HCT116 (cell line): ENCODE measurements around the gene ZNF485. TPM values are rescaled to one million over a fixed set of nuclear protein-coding genes. Genes with fewer than 3 reads are reported as not detected.

ENCODE experiments used
- ATAC-seq: fragments of 200-7000 bp; cut with Tn5 transposase; 2 replicates; pipeline ENCODE4 v1.9.1; 2020; ENCODE audit warnings: mild to moderate bottlenecking, moderate library complexity
- BruUV-seq: library from RNA; stranded (reverse); fragments of 400-500 nt; replicated peaks from 2 replicates; lab custom pipeline; 2021; lab: Mats Ljungman, UMichigan
- CTCF ChIA-PET: fragments of 300-600 bp; sonication (Branson Sonifier 250); formaldehyde crosslinking; loops from one replicate; lab custom pipeline; 2021; ENCODE audit warnings: antibody characterized with exemption; lab: Charles Lee
- POLR2A ChIA-PET: fragments of 300-600, 350-600 bp; sonication (Branson Sonifier 250); formaldehyde crosslinking; loops from one replicate; lab custom pipeline; 2021; ENCODE audit warnings: antibody characterized with exemption; lab: Charles Lee
- RAD21 ChIA-PET, 2 experiments: fragments of 300-600 bp; sonication (Branson Sonifier 250); formaldehyde crosslinking; loops; one replicate each; lab custom pipeline; 2023; ENCODE audit warnings: low total read pairs in 2 of 2; ENCODE audit not compliant: uncharacterized antibody in 2 of 2, unreplicated experiment in 2 of 2, low non-redundant PET in 1 of 2; lab: Charles Lee
- DNase-seq: peaks from one replicate; pipeline ENCODE4 v3.0.0-alpha.2; 2010; ENCODE audit warnings: low read depth, low spot score
- H2AFZ ChIP-seq: fragments of 200-600 bp; shearing (Covaris generic), sonication (generic); 2 replicates; pipeline ENCODE4 v1.6.1; 2017; ENCODE audit warnings: low read depth, mixed run types, mixed read lengths, antibody characterized with exemption, low read length; ENCODE audit not compliant: poor library complexity, severe bottlenecking
- H3K27ac ChIP-seq: 2 replicates; pipeline ENCODE4 v1.5.1; 2012; ENCODE audit warnings: low read depth, low read length
- H3K27me3 ChIP-seq: fragments of 200-600 bp; sonication (generic); 2 replicates; pipeline ENCODE4 v1.6.1; 2016; ENCODE audit warnings: mixed run types, low read length, mixed read lengths; ENCODE audit not compliant: insufficient read depth
- H3K36me3 ChIP-seq, 2 experiments: fragments of 200-500 bp in 1 of 2; fragments of 200-600 bp in 1 of 2; sonication (Bioruptor generic) in 1 of 2; sonication (generic) in 1 of 2; 2 replicates each; pipeline versions ENCODE4 v1.5.1 to v1.6.1; 2014 to 2016; ENCODE audit warnings: low read length in 2 of 2, inconsistent platforms in 1 of 2, mixed read lengths in 1 of 2, mixed run types in 1 of 2; ENCODE audit not compliant: insufficient read depth in 2 of 2, control insufficient read depth in 1 of 2
- H3K4me1 ChIP-seq, 2 experiments: fragments of 200-600 bp in 1 of 2; sonication (generic) in 1 of 2; 2 replicates each; pipeline versions ENCODE4 v1.5.1 to v1.6.1; 2012 to 2017; ENCODE audit warnings: low read length in 2 of 2, inconsistent platforms in 1 of 2, mild to moderate bottlenecking in 1 of 2, mixed read lengths in 1 of 2, mixed run types in 1 of 2, moderate library complexity in 1 of 2; ENCODE audit not compliant: insufficient read depth in 2 of 2, control insufficient read depth in 1 of 2
- H3K4me2 ChIP-seq: fragments of 200-600 bp; sonication (generic); 2 replicates; pipeline ENCODE4 v1.6.1; 2017; ENCODE audit warnings: mixed run types, low read length, mixed read lengths
- H3K4me3 ChIP-seq, 2 experiments: fragments of 200-600 bp in 1 of 2; sonication (generic) in 1 of 2; replicated peaks in 1 of 2; 2 replicates each; pipeline ENCODE4 v1.5.1; 2011 to 2016; ENCODE audit warnings: low read length in 2 of 2, control low read depth in 1 of 2, low read depth in 1 of 2, mild to moderate bottlenecking in 1 of 2, mixed read lengths in 1 of 2, mixed run types in 1 of 2
- H3K79me2 ChIP-seq: fragments of 200-600 bp; sonication (generic); 2 replicates; pipeline ENCODE4 v1.6.1; 2017; ENCODE audit warnings: mild to moderate bottlenecking, mixed run types, low read length, moderate library complexity, mixed read lengths; ENCODE audit not compliant: insufficient read depth
- H3K9ac ChIP-seq: fragments of 200-600 bp; sonication (generic); 2 replicates; pipeline ENCODE4 v1.6.1; 2016; ENCODE audit warnings: low read length, mixed read lengths
- H3K9me2 ChIP-seq: fragments of 200-600 bp; sonication (generic), shearing (Covaris generic); 2 replicates; pipeline ENCODE4 v1.6.1; 2017; ENCODE audit warnings: mixed run types, mild to moderate bottlenecking, moderate library complexity; ENCODE audit not compliant: insufficient read depth
- H3K9me3 ChIP-seq, 2 experiments: fragments of 200-500 bp in 1 of 2; fragments of 200-600 bp in 1 of 2; sonication (Bioruptor generic) in 1 of 2; sonication (generic) in 1 of 2; 2 replicates each; pipeline ENCODE4 v1.6.1; 2014 to 2017; ENCODE audit warnings: low read length in 2 of 2, mixed read lengths in 2 of 2, inconsistent platforms in 1 of 2, low read depth in 1 of 2, mild to moderate bottlenecking in 1 of 2, mixed run types in 1 of 2, moderate library complexity in 1 of 2; ENCODE audit not compliant: control insufficient read depth in 1 of 2, insufficient read depth in 1 of 2
- H4K20me1 ChIP-seq: fragments of 200-600 bp; sonication (generic), shearing (Covaris generic); 2 replicates; pipeline ENCODE4 v1.6.1; 2017; ENCODE audit warnings: mixed run types, mild to moderate bottlenecking, moderate library complexity; ENCODE audit not compliant: insufficient read depth
- EGR1 ChIP-seq: IDR thresholded peaks from 2 replicates; pipeline ENCODE4 v1.6.1; 2012; ENCODE audit warnings: low read depth
- ELF1 ChIP-seq: IDR thresholded peaks from 2 replicates; pipeline ENCODE4 v1.6.1; 2012; ENCODE audit warnings: low read depth, borderline replicate concordance
- EZH2 ChIP-seq: fragments of 200-600 bp; sonication (generic); IDR thresholded peaks from 2 replicates; pipeline ENCODE4 v1.6.1; 2017; ENCODE audit warnings: antibody characterized with exemption, mixed run types
- EZH2phosphoT487 ChIP-seq: fragments of 200-600 bp; IDR thresholded peaks from 2 replicates; pipeline ENCODE4 v1.6.1; 2018; ENCODE audit warnings: antibody characterized with exemption, borderline replicate concordance
- FOSL1 ChIP-seq: IDR thresholded peaks from 2 replicates; pipeline ENCODE4 v1.6.1; 2012; ENCODE audit warnings: low read depth
- JUND ChIP-seq: IDR thresholded peaks from 2 replicates; pipeline ENCODE4 v1.6.1; 2012
- POLR2AphosphoS5 ChIP-seq: IDR thresholded peaks from 2 replicates; pipeline ENCODE4 v1.6.1; 2011; ENCODE audit warnings: mild to moderate bottlenecking, low read depth, low read length, moderate library complexity
- RAD21 ChIP-seq: IDR thresholded peaks from 2 replicates; pipeline ENCODE4 v1.6.1; 2012; ENCODE audit warnings: low read depth, mild to moderate bottlenecking
- SIN3A ChIP-seq: IDR thresholded peaks from 2 replicates; pipeline ENCODE4 v1.6.1; 2012; ENCODE audit warnings: low read depth
- SRF ChIP-seq: IDR thresholded peaks from 2 replicates; pipeline ENCODE4 v1.6.1; 2012; ENCODE audit warnings: low read depth
- TCF7L2 ChIP-seq: IDR thresholded peaks from 2 replicates; pipeline ENCODE4 v1.7.0; 2011; ENCODE audit warnings: borderline replicate concordance, inconsistent platforms; ENCODE audit not compliant: insufficient read depth, insufficient read length; ENCODE audit errors: extremely low read depth
- YY1 ChIP-seq: IDR thresholded peaks from 2 replicates; pipeline ENCODE4 v1.6.1; 2011; ENCODE audit warnings: low read length, low read depth, moderate library complexity, mild to moderate bottlenecking; ENCODE audit not compliant: insufficient replicate concordance; ENCODE audit errors: extremely low read depth
- ZFX ChIP-seq: fragments of 450-650 bp; IDR thresholded peaks from 2 replicates; pipeline ENCODE4 v1.6.1; 2017
- ZNF274 ChIP-seq: fragments of 200-500 bp; sonication (Bioruptor generic); IDR thresholded peaks from 2 replicates; pipeline ENCODE4 v1.6.1; 2014; ENCODE audit warnings: mild to moderate bottlenecking, low read depth, low read length, inconsistent platforms
- intact Hi-C: fragments of 100-400 bp; cut with micrococcal nuclease; formaldehyde crosslinking; loops from 2 replicates; pipeline ENCODE4 v1.10.0; 2022
- total RNA-seq: library from RNA; stranded (reverse); gene quantifications from one replicate; pipeline ENCODE4 v1.2.1, GENCODE V29; 2021; ENCODE audit not compliant: unreplicated experiment
- TF ChIP-seq, protein P1 (sequence below): IDR thresholded peaks from 2 replicates; pipeline ENCODE4 v1.6.1; 2011; ENCODE audit warnings: mild to moderate bottlenecking, low read length, moderate library complexity; ENCODE audit not compliant: insufficient replicate concordance; ENCODE audit errors: extremely low read depth
- TF ChIP-seq, protein P2 (sequence below): IDR thresholded peaks from 2 replicates; pipeline ENCODE4 v1.6.1; 2012
- TF ChIP-seq, protein P3 (sequence below): IDR thresholded peaks from 2 replicates; pipeline ENCODE4 v1.6.1; 2012
- TF ChIP-seq, protein P4 (sequence below): IDR thresholded peaks from 2 replicates; pipeline ENCODE4 v1.6.1; 2012; ENCODE audit warnings: low read depth

Gene ZNF485
- total RNA-seq, 1 experiment from 2014 or later, result 5.8 TPM

DNA sequence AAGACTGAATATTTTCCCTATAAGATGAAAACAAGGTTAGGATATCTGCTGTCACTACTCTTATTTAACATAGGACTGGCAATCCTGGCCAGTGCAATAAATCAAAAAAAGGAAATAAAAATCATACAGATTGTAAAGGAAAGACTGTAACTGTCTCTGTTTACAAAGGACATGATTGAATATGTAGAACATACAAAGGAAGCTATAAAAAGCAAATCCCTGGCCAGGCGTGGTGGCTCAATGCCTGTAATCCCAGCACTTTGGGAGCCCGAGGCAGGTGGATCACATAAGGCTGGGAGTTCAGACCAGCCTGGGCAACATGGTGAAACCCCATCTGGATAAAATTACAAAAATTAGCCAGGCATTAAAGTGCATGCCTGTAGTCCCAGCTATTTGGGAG, 15.8 kb downstream of the ZNF485 start (continued):
- TF ChIP-seq, protein P1, sequence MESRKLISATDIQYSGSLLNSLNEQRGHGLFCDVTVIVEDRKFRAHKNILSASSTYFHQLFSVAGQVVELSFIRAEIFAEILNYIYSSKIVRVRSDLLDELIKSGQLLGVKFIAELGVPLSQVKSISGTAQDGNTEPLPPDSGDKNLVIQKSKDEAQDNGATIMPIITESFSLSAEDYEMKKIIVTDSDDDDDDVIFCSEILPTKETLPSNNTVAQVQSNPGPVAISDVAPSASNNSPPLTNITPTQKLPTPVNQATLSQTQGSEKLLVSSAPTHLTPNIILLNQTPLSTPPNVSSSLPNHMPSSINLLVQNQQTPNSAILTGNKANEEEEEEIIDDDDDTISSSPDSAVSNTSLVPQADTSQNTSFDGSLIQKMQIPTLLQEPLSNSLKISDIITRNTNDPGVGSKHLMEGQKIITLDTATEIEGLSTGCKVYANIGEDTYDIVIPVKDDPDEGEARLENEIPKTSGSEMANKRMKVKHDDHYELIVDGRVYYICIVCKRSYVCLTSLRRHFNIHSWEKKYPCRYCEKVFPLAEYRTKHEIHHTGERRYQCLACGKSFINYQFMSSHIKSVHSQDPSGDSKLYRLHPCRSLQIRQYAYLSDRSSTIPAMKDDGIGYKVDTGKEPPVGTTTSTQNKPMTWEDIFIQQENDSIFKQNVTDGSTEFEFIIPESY, result no peak
- no peak for TF ChIP-seq POLR2AphosphoS5

DNA sequence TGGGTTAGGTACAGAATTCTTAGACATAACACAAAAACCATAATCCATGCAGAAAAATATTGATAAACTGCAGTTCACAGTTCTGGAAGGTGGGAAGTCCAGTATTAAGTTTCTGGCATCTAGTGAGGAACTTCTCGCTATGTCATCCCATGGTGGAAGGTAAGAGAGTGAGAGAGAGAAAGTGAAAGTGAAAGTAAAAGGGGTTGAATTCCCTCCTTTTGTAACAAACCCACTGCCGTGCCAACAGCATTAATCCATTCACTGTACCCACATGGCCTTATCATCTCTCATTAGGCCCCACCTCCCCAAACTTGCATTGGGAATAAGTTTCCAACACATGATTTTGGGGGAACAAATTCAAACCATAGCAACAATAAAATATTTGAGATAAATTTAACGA, 17.1 kb downstream of the ZNF485 start:
- no peak for ATAC-seq
- Histone ChIP-seq H3K27me3 (no peaks in the 10 kb centered on the region), H3K9ac (no peak overlapping the region), H3K9me3 (peaks cover 0 to 6% of the 10 kb centered on the region in 2 experiments; a peak in 1 of 4 replicates), H3K36me3 (no peaks in the 10 kb centered on the region; a peak in 1 of 4 replicates), H4K20me1 (no peaks in the 10 kb centered on the region), H3K9me2 (no peaks in the 10 kb centered on the region), H3K4me1 (peaks cover 0 to 4% of the 10 kb centered on the region in 2 experiments; a peak in 2 of 4 replicates), H3K4me2 (peak overlapping the region; percentile 28), H3K27ac (no peak overlapping the region), H3K4me3 (no peak overlapping the region), H2AFZ (no peak overlapping the region), H3K79me2 (no peaks in the 10 kb centered on the region)
- POLR2A ChIA-PET, result no interaction called here
- TF ChIP-seq TCF7L2 (no peak), SIN3A (no peak), EZH2phosphoT487 (no peak), RAD21 (no peak), JUND (no peak), ZNF274 (no peak), ELF1 (no peak), EZH2 (no peak), SRF (no peak), ZFX (no peak), EGR1 (no peak), FOSL1 (no peak), YY1 (no peak)
- TF ChIP-seq, protein P2, sequence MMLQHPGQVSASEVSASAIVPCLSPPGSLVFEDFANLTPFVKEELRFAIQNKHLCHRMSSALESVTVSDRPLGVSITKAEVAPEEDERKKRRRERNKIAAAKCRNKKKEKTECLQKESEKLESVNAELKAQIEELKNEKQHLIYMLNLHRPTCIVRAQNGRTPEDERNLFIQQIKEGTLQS, result no peak
- TF ChIP-seq, protein P3, sequence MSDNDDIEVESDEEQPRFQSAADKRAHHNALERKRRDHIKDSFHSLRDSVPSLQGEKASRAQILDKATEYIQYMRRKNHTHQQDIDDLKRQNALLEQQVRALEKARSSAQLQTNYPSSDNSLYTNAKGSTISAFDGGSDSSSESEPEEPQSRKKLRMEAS, result no peak
- TF ChIP-seq, protein P1, result no peak
- TF ChIP-seq, protein P4, sequence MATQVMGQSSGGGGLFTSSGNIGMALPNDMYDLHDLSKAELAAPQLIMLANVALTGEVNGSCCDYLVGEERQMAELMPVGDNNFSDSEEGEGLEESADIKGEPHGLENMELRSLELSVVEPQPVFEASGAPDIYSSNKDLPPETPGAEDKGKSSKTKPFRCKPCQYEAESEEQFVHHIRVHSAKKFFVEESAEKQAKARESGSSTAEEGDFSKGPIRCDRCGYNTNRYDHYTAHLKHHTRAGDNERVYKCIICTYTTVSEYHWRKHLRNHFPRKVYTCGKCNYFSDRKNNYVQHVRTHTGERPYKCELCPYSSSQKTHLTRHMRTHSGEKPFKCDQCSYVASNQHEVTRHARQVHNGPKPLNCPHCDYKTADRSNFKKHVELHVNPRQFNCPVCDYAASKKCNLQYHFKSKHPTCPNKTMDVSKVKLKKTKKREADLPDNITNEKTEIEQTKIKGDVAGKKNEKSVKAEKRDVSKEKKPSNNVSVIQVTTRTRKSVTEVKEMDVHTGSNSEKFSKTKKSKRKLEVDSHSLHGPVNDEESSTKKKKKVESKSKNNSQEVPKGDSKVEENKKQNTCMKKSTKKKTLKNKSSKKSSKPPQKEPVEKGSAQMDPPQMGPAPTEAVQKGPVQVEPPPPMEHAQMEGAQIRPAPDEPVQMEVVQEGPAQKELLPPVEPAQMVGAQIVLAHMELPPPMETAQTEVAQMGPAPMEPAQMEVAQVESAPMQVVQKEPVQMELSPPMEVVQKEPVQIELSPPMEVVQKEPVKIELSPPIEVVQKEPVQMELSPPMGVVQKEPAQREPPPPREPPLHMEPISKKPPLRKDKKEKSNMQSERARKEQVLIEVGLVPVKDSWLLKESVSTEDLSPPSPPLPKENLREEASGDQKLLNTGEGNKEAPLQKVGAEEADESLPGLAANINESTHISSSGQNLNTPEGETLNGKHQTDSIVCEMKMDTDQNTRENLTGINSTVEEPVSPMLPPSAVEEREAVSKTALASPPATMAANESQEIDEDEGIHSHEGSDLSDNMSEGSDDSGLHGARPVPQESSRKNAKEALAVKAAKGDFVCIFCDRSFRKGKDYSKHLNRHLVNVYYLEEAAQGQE, result no peak
- CTCF ChIA-PET, result no interaction called here
- RAD21 ChIA-PET, result no interaction called here
- no TSS peak for BruUV-seq
- DNase-seq, result no peak
- intact Hi-C loops, result no loop called here
